ENCODE results near the gene TRIM34.
"Not testable (repeated sequence)": the region's sequence is repeated elsewhere in the genome, so short reads cannot be mapped to it uniquely, and the experiment has no call there.

The TRIM34 gene

GRCh38 chr11:5624489-5625279, at the start of gene TRIM34:
Gene TRIM34, plus strand, starts transcription at chr11:5625001. Its CDS starts 7,331 bp downstream, at chr11:5632332.
- peak; percentile 14 to 52 for DNase-seq (ENCODE audit: extremely low read depth in 1 of 2, low read depth in 1 of 2)

- DNase-seq (ENCODE audit: extremely low read depth in 1 of 2, low read depth in 1 of 2): no peak
Measured at GRCh38 chr11:5575152-5575551, 49.6 kb upstream of the TRIM34 start.

GRCh38 chr11:5577101-5577500, 47.7 kb upstream of the TRIM34 start:
- no peak for DNase-seq (ENCODE audit: extremely low read depth in 1 of 2, low read depth in 1 of 2)

- DNase-seq (ENCODE audit: extremely low read depth in 1 of 2, low read depth in 1 of 2): no peak
Measured at GRCh38 chr11:5580577-5580976, 44.2 kb upstream of the TRIM34 start, which contains the start of gene OR52B6. Gene OR52B6, plus strand, starts transcription at chr11:5580877. Its CDS starts 0 bp downstream, at chr11:5580877.

GRCh38 chr11:5581014-5581413, 43.8 kb upstream of the TRIM34 start:
- no peak for DNase-seq (ENCODE audit: extremely low read depth in 1 of 2, low read depth in 1 of 2)

GRCh38 chr11:5584458-5584857, 40.3 kb upstream of the TRIM34 start:
- DNase-seq (ENCODE audit: extremely low read depth in 1 of 2, low read depth in 1 of 2): not testable (repeated sequence)

- not testable (repeated sequence) for DNase-seq (ENCODE audit: extremely low read depth in 1 of 2, low read depth in 1 of 2)
Measured at GRCh38 chr11:5589906-5590305, 34.9 kb upstream of the TRIM34 start.

GRCh38 chr11:5591613-5592012, 33.2 kb upstream of the TRIM34 start:
- DNase-seq (ENCODE audit: extremely low read depth in 1 of 2, low read depth in 1 of 2): no peak

- DNase-seq (ENCODE audit: extremely low read depth in 1 of 2, low read depth in 1 of 2): no peak
Measured at GRCh38 chr11:5592615-5593014, 32.2 kb upstream of the TRIM34 start.

GRCh38 chr11:5593146-5593545, 31.7 kb upstream of the TRIM34 start:
- DNase-seq (ENCODE audit: extremely low read depth in 1 of 2, low read depth in 1 of 2): no peak

- no peak for DNase-seq (ENCODE audit: extremely low read depth in 1 of 2, low read depth in 1 of 2)
Measured at GRCh38 chr11:5596607-5597201, 28.1 kb upstream of the TRIM34 start, which contains the start of gene TRIM6. Gene TRIM6, plus strand, starts transcription at chr11:5596637. Its CDS starts 261 bp downstream, at chr11:5596898.

GRCh38 chr11:5597953-5598352, 26.8 kb upstream of the TRIM34 start:
- no peak for DNase-seq (ENCODE audit: extremely low read depth in 1 of 2, low read depth in 1 of 2)

- peak; percentile 17 to 30 for DNase-seq (ENCODE audit: extremely low read depth in 1 of 2, low read depth in 1 of 2)
Measured at GRCh38 chr11:5600374-5600851, 24.4 kb upstream of the TRIM34 start.

GRCh38 chr11:5602791-5603190, 22.0 kb upstream of the TRIM34 start:
- DNase-seq (ENCODE audit: extremely low read depth in 1 of 2, low read depth in 1 of 2): not testable (repeated sequence)

- no peak for DNase-seq (ENCODE audit: extremely low read depth in 1 of 2, low read depth in 1 of 2)
Measured at GRCh38 chr11:5603326-5603725, 21.5 kb upstream of the TRIM34 start.

GRCh38 chr11:5604896-5605295, 19.9 kb upstream of the TRIM34 start:
- no peak for DNase-seq (ENCODE audit: extremely low read depth in 1 of 2, low read depth in 1 of 2)

- DNase-seq (ENCODE audit: extremely low read depth in 1 of 2, low read depth in 1 of 2): no peak
Measured at GRCh38 chr11:5605849-5606248, 19.0 kb upstream of the TRIM34 start.

GRCh38 chr11:5608808-5609207, 16.0 kb upstream of the TRIM34 start:
- DNase-seq (ENCODE audit: extremely low read depth in 1 of 2, low read depth in 1 of 2): no peak

GRCh38 chr11:5610446-5610845, 14.4 kb upstream of the TRIM34 start:
- DNase-seq (ENCODE audit: extremely low read depth in 1 of 2, low read depth in 1 of 2): no peak

- no peak for DNase-seq (ENCODE audit: extremely low read depth in 1 of 2, low read depth in 1 of 2)
Measured at GRCh38 chr11:5611627-5612026, 13.2 kb upstream of the TRIM34 start.

GRCh38 chr11:5618807-5619206, 6.0 kb upstream of the TRIM34 start:
- no peak for DNase-seq (ENCODE audit: extremely low read depth in 1 of 2, low read depth in 1 of 2)

All from stimulated activated CD8-positive, alpha-beta memory T cell treated with anti-CD3 and anti-CD28 coated beads, Interleukin-7, amount 100 ng/mL, for 48 hours (primary cell).